HG03060 (cell line): ENCODE measurements around the gene TSPO.
"Not testable (repeated sequence)": the region's sequence is repeated elsewhere in the genome, so short reads cannot be mapped to it uniquely, and the experiment has no call there.

Source experiments
- ATAC-seq: cut with Tn5 transposase; IDR thresholded peaks from one replicate; pipeline ENCODE4 v1.9.1; 2021; ENCODE audit warnings: low read depth, moderate number of reproducible peaks; ENCODE audit not compliant: unreplicated experiment

TSPO gene

GRCh38 chr22:43151251-43152002, at the start of gene TSPO:
Gene TSPO (plus strand): TSS chr22:43151559. CDS start chr22:43159239, 7,680 bp downstream.
- ATAC-seq = no peak

DNA sequence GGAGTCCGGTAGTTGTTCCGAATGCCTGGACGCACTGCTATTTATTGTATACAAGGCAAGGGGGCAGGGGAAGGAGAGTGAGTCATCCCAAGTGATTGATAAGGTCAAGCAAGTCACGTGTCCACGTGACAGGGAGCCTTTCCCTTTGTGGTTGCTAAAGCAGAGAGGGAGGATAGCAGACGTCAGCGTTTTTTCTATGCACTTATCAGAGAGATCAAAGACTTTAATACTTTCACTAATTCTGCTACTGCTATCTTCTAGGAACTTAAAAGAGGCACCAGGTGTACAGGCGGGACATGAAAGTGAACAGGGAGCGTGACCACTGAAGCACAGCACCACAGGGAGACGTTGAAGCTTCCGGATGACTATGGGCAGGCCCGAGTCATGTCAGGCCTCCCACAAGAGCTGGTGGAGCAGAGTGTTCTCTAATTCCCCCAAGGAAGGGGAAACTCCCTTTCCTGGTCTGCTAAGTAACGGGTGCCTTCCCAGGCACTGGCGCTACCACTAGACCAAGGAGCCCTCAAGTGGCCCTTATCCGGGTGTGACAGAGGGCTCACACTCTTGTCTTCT, 47.2 kb upstream of the TSPO start:
- not testable (repeated sequence) for ATAC-seq

DNA sequence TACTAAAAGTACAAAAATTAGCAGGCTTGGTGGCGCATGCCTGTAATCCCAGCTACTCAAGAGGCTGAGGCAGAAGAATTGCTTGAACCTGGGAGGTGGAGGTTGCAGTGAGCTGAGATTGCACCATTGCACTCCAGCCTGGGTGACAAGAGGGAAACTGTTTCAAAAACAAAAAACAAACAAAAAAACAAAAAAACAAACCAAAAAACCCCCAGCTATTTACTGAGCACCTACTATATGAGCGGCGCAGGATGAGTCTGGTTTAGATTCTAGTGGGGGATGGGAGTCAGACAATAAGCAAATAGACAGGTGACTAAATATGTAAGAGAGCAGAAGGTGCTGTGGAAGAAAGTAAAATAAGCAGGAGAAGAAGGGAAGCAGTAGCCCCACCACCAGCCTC, 46.4 kb upstream of the TSPO start:
- not testable (repeated sequence) for ATAC-seq

GRCh38 chr22:43106302-43106701, 45.1 kb upstream of the TSPO start:
- ATAC-seq = no peak

GRCh38 chr22:43109511-43109910, 41.8 kb upstream of the TSPO start:
- ATAC-seq = no peak

DNA sequence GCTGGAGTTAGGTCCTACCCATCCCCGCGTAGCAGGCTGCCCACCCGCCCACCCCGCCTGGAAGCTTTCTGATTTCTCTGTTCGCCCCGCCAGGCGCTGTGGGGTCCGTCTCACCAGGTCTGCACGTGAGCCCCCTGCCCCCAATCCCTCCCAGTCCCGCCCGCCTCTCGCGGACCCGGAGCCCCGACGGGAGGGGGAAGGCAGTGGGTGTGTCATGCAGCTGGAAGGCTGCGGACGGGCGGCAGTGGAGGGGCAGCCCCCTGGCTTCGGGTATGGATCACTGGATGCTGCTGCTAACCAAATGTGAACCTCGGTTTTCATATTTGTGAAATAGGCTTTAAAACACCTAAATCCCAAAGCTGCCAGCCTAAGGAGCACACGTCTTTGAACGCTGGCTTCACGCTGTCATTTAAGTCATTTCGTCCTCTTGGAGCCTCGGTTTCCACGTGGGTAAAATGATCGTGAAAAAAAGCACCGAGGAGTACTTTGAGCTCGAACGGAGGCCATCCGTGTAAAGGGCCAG, 41.4 kb upstream of the TSPO start:
- no peak for ATAC-seq

- no peak for ATAC-seq
These were observed 40.9 kb upstream of the TSPO start, which contains the start of gene BIK for GRCh38 chr22:43110444-43110926. Gene BIK (plus strand): TSS chr22:43110750. CDS start chr22:43124023, 13,273 bp downstream.

- ATAC-seq = no peak
These were observed 40.3 kb upstream of the TSPO start for GRCh38 chr22:43110927-43111623.

- no peak for ATAC-seq
These were observed 37.7 kb upstream of the TSPO start for GRCh38 chr22:43113526-43114251.

- no peak for ATAC-seq
These were observed 36.4 kb upstream of the TSPO start for GRCh38 chr22:43114958-43115357.

- ATAC-seq = no peak
These were observed 34.4 kb upstream of the TSPO start for GRCh38 chr22:43116932-43117331.

- no peak for ATAC-seq
These were observed 33.1 kb upstream of the TSPO start for GRCh38 chr22:43118024-43118849.

GRCh38 chr22:43118953-43119458, 32.4 kb upstream of the TSPO start:
- peak; percentile 68 for ATAC-seq

DNA sequence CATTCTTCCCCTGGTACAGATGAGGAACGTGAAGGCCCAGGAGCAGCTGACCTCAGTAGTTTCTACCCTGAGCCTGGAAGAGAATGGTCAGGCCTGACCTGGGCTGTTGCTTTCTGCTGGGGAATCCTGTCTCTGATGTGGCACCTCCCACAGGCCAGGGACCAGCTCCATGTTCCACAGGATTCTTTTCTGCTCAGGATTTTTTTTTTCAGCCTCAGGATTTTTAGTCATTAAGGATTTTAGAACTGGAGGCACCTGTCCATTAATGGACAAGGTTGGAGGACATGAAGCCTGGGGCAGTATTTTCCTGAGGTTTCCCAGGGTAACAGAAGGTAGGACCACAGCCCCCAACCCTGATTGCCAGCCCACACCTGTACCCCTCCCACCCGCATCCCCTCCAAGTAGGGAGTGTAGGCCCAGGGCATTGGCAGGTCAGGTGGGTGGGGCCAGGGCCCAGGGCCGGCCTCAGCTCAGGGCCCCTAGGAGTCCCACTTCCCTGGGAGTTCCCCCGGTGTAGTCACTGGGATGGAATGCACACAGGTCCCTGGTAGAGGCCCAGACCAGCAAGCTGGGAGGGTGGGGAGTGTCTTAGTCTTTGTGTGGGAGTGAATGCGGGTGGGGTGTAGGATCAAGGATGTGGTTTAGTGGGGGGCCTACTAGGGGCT, 24.7 kb upstream of the TSPO start:
- no peak for ATAC-seq

DNA sequence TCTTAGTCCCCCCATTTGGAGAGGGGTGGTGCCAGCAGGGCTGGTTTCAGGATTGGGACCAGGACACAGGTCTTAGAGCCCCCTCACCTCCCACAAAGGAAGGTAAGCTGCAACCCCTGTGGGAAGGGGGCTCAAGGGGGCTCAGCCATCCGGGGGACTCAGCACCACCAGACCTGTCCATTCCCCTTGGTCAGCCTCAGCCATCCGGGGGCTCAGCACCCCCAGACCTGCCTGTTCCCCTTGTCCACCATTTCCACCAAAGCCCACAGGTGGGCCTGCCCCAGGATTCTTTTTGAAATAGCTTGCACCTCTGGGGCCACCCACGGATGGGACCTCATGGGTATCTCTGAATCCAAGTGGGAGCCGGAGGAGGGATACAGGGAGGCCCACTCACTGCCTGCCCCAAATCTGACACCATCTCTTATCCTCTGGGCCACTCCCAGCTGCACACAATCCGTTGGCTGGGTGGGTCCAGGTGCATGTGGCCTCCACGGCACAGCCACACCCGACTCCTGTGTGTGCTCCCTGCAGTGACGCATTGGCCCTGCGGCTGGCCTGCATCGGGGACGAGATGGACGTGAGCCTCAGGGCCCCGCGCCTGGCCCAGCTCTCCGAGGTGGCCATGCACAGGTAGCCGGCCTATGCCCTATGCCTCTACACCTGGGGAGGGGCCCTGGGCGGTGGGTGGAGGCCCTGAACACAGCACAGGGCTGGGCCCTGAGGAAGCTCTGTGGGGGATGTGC, 24.0 kb upstream of the TSPO start:
- no peak for ATAC-seq

- ATAC-seq = no peak
These were observed 23.2 kb upstream of the TSPO start for GRCh38 chr22:43128116-43128515.

GRCh38 chr22:43128928-43129424, 22.4 kb upstream of the TSPO start:
- no peak for ATAC-seq
